Mucosa of gallbladder (tissue), 1 donor: ENCODE results near the gene NELFA. TPM values are rescaled to one million over a fixed set of nuclear protein-coding genes. Genes with fewer than 3 reads are reported as not detected.

Experiments
- DNase-seq: peaks from one replicate; pipeline ENCODE4 v3.0.0-alpha.2; 2020; ENCODE audit warnings: low spot score
- total RNA-seq: library from RNA; stranded (reverse); gene quantifications from one replicate; pipeline ENCODE4 v1.2.1, GENCODE V29; 2021
- donor health status: DM: no; HTN: no; CAD: no.

Gene NELFA
- total RNA-seq, 1 donor from 2014 or later: 34.2 TPM

- DNase-seq: no peak
These were observed 71.2 kb downstream of the NELFA start for GRCh38 chr4:1937550-1937949.

- no peak for DNase-seq
These were observed 75.1 kb downstream of the NELFA start for GRCh38 chr4:1933700-1934099.

GRCh38 chr4:1932736-1933135, 76.0 kb downstream of the NELFA start:
- DNase-seq: no peak

Other genes starting within 250 kb of the NELFA start
- 104 TPM for gene FGFR3, start 215.7 kb downstream of the NELFA start, total RNA-seq
- 45.0 TPM for gene LETM1, start 152.8 kb downstream of the NELFA start, total RNA-seq
- 45.9 TPM for gene NSD2, start 137.6 kb downstream of the NELFA start, total RNA-seq
- 0.40 TPM for gene NAT8L, start 50.4 kb upstream of the NELFA start, total RNA-seq
- 12.0 TPM for gene HAUS3, start 233.1 kb upstream of the NELFA start, total RNA-seq
- 7.7 TPM for gene POLN, start 233.1 kb upstream of the NELFA start, total RNA-seq